Thoracic aorta (tissue), 2 donors: ENCODE results near the gene CES2. TPM values are rescaled to one million over a fixed set of nuclear protein-coding genes. Genes with fewer than 3 reads are reported as not detected.

ENCODE experiments used
- ATAC-seq: fragments of 150-250 bp; one replicate; pipeline ENCODE4 v1.8.0; 2017; ENCODE audit warnings: low read depth; ENCODE audit not compliant: insufficient number of reproducible peaks, low FRiP score
- DNase-seq: peaks from one replicate; pipeline ENCODE4 v3.0.0-alpha.2; 2020; ENCODE audit warnings: low spot score
- H3K27ac ChIP-seq, 2 donors: fragments of 200-600 bp; sonication (generic); 1 replicate in 1 of 2; 2 replicates in 1 of 2; pipeline ENCODE4 v1.5.1; 2016; ENCODE audit warnings: mild to moderate bottlenecking in 2 of 2, moderate library complexity in 2 of 2
- H3K27me3 ChIP-seq: fragments of 200-600 bp; sonication (generic); replicated peaks from 2 replicates; pipeline ENCODE4 v1.6.0; 2016; ENCODE audit warnings: mild to moderate bottlenecking; ENCODE audit not compliant: insufficient read depth
- H3K36me3 ChIP-seq: fragments of 200-600 bp; sonication (generic); one replicate; pipeline ENCODE4 v1.5.1; 2016
- H3K4me1 ChIP-seq, 2 donors: fragments of 200-600 bp; sonication (generic); 1 replicate in 1 of 2; 2 replicates in 1 of 2; pipeline versions ENCODE4 v1.5.1 to v1.6.0; 2016; ENCODE audit warnings: low read depth in 2 of 2, mild to moderate bottlenecking in 1 of 2; ENCODE audit not compliant: control insufficient read depth in 1 of 2
- H3K4me3 ChIP-seq: fragments of 200-600 bp; sonication (generic); 2 replicates; pipeline ENCODE4 v1.5.1; 2016; ENCODE audit warnings: mild to moderate bottlenecking
- H3K9me3 ChIP-seq: fragments of 200-600 bp; sonication (generic); 2 replicates; pipeline ENCODE4 v1.5.1; 2016
- CTCF ChIP-seq: fragments of 200-600 bp; sonication (generic); IDR thresholded peaks from one replicate; pipeline ENCODE4 v1.5.1; 2019; ENCODE audit warnings: antibody characterized with exemption
- total RNA-seq, 2 donors: library from RNA; depleted of rRNA; stranded (reverse); fragments of >200 nt; gene quantifications; one replicate each; pipeline versions ENCODE4 v1.1.0 to v1.2.3, GENCODE V29; 2016

The CES2 gene
- total RNA-seq, 2 donors from 2014 or later: 29.8 to 92.7 TPM

- peaks cover 4% of the 10 kb centered on the region for H3K36me3 ChIP-seq
- H3K9me3 ChIP-seq: no peaks in the 10 kb centered on the region
- no peak overlapping the region for H3K27ac ChIP-seq
- DNase-seq (no peak), ATAC-seq (no peak)
- peak overlapping the region; percentile 74 for H3K4me3 ChIP-seq
- H3K27me3 ChIP-seq: no peaks in the 10 kb centered on the region
- peaks cover 8 to 19% of the 10 kb centered on the region in 2 donors for H3K4me1 ChIP-seq
- TF ChIP-seq CTCF: no peak
Measured at GRCh38 chr16:66948134-66948836, 13.0 kb downstream of the CES2 start.

GRCh38 chr16:66948837-66949225 lies 13.5 kb downstream of the CES2 start:
- TF ChIP-seq CTCF: no peak
- Histone ChIP-seq H3K27me3 (no peaks in the 10 kb centered on the region), H3K27ac (no peak overlapping the region), H3K4me1 (peaks cover 8 to 19% of the 10 kb centered on the region in 2 donors), H3K9me3 (no peaks in the 10 kb centered on the region), H3K36me3 (no peaks in the 10 kb centered on the region), H3K4me3 (peak overlapping the region; percentile 74)
- ATAC-seq (no peak), DNase-seq (no peak)

- H3K4me3 ChIP-seq: no peak overlapping the region
- peaks cover 8 to 19% of the 10 kb centered on the region in 2 donors for H3K4me1 ChIP-seq
- DNase-seq (no peak), ATAC-seq (no peak)
- TF ChIP-seq CTCF: no peak
- H3K9me3 ChIP-seq: no peaks in the 10 kb centered on the region
- no peak overlapping the region for H3K27ac ChIP-seq
- no peaks in the 10 kb centered on the region for H3K27me3 ChIP-seq
- H3K36me3 ChIP-seq: no peaks in the 10 kb centered on the region
Measured at GRCh38 chr16:66949472-66949871, 14.2 kb downstream of the CES2 start.

GRCh38 chr16:66950437-66950836 lies 15.1 kb downstream of the CES2 start:
- TF ChIP-seq CTCF: no peak
- Histone ChIP-seq H3K4me3 (no peak overlapping the region), H3K36me3 (no peaks in the 10 kb centered on the region), H3K27ac (no peak overlapping the region), H3K27me3 (no peaks in the 10 kb centered on the region), H3K4me1 (peaks cover 8 to 19% of the 10 kb centered on the region in 2 donors), H3K9me3 (no peaks in the 10 kb centered on the region)
- ATAC-seq (no peak), DNase-seq (no peak)

- no peaks in the 10 kb centered on the region for H3K9me3 ChIP-seq
- H3K36me3 ChIP-seq: no peaks in the 10 kb centered on the region
- H3K4me3 ChIP-seq: no peak overlapping the region
- ATAC-seq: no peak
- no peaks in the 10 kb centered on the region for H3K27me3 ChIP-seq
- TF ChIP-seq CTCF: no peak
- peaks cover 8 to 19% of the 10 kb centered on the region in 2 donors for H3K4me1 ChIP-seq
- no peak for DNase-seq
- H3K27ac ChIP-seq: no peak overlapping the region
Measured at GRCh38 chr16:66950971-66951790, 15.9 kb downstream of the CES2 start.
